DMS53 (cell line): ENCODE results near the gene RPS8.
"Not testable (repeated sequence)": the region's sequence is repeated elsewhere in the genome, so short reads cannot be mapped to it uniquely, and the experiment has no call there.

ENCODE experiments used
- DNase-seq: peaks from one replicate; lab custom pipeline; 2025; lab: John Stamatoyannopoulos, UW

Gene RPS8

DNA sequence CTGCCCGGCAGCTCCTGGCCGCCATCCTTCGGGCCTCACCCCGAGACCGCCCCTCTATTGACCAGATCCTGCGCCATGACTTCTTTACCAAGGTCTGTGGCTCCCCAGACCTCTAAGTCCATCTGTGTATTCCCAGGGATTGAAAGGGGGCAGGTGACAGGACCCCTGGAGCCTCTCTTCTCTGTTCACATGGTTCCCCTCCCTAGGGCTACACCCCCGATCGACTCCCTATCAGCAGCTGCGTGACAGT is 27.6 kb downstream of the RPS8 start:
- no peak for DNase-seq

- DNase-seq: no peak
Observed at GRCh38 chr1:44803312-44804095, 28.2 kb downstream of the RPS8 start.

- no peak for DNase-seq
Observed at GRCh38 chr1:44805311-44806024, 30.1 kb downstream of the RPS8 start.

- DNase-seq: no peak
Observed at GRCh38 chr1:44806025-44806703, 30.8 kb downstream of the RPS8 start.

GRCh38 chr1:44806704-44807363 is 31.5 kb downstream of the RPS8 start, which contains the start of gene DYNLT4:
Gene DYNLT4 (minus strand): TSS chr1:44807351. CDS start chr1:44806668, 683 bp downstream.
- DNase-seq: peak; percentile 69

DNA sequence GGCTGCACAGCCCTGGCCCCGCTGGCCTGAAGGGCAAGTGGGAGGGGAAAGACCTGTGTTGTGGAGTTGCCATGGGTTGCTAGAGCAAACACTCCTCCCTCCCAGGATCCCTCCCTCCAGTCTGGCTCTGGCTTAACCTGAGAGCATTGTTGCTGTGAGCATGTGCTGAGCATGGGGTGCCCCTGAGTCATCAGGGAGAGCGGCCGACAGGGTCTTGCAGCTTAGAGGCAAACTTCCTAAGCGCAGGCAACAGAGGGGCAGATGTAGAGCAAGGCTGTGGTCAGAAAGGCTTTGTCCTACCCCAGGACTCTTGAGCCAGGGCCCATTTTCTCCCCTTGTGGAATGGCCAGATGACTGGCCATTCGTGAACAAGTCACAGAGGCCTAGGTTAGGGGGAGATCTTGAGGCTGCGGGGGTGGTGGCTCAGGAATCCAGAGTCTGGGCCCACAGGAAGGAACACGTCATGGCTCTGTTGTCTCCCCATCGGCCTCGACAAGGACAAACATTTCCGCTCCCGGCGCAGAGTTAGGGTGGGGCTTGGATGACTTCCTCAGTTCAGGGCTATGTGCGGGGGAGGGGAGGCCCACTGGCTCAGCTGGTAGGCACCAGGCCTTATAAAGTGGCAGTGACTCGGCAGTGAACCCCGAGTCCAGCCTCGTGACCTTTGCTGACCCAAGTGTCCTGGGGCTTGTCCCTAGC is 32.2 kb downstream of the RPS8 start:
- DNase-seq: peak; percentile 99

- DNase-seq: peak; percentile 52
Observed at GRCh38 chr1:44808063-44808937, 33.0 kb downstream of the RPS8 start, which contains the start of gene BTBD19. Gene BTBD19 (plus strand): TSS chr1:44808523. CDS start chr1:44808821, 298 bp downstream.

GRCh38 chr1:44808938-44809917 is 33.9 kb downstream of the RPS8 start:
- no peak for DNase-seq

DNA sequence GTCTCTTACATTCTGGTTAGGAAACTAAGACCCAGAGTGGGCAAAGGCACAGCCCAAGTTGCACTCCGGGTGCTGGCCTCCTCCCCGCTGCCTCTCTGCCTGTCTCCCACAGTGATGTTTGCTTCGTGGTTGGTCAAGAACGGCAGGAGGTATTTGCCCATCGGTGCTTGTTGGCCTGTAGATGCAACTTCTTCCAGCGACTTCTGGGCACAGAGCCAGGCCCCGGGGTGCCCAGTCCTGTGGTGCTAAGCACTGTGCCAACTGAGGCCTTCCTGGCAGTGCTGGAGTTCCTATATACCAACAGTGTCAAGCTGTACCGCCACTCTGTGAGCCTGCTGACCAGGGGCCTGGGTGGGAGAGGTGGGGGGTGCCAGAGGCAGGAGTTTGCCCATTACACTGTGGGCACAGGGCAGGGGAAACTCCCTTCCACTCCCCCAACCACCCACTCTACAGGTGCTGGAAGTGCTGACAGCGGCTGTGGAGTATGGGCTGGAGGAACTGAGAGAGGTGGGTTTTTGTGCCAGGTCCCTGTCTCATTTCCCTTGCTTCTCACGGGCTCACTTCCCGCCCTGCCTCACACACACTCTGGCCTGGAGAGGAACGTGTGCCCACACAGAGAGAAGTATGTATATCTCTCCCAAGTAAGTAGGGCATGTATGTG is 34.9 kb downstream of the RPS8 start:
- no peak for DNase-seq

DNA sequence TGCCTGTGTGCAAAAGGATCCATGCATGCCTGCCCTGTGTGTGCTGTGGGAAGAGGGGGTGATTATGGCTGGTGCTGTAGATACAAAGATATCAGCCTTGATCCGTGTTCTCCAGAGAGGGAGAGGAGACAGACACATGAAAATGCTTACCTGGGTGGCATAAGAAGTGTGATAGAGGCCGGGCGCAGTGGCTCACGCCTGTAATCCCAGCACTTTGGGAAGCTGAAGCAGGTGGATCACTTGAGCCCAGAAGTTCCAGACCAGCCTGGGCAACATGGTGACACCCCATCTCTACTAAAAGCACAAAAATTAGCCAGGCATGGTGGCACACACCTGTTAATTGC is 35.4 kb downstream of the RPS8 start:
- not testable (repeated sequence) for DNase-seq

DNA sequence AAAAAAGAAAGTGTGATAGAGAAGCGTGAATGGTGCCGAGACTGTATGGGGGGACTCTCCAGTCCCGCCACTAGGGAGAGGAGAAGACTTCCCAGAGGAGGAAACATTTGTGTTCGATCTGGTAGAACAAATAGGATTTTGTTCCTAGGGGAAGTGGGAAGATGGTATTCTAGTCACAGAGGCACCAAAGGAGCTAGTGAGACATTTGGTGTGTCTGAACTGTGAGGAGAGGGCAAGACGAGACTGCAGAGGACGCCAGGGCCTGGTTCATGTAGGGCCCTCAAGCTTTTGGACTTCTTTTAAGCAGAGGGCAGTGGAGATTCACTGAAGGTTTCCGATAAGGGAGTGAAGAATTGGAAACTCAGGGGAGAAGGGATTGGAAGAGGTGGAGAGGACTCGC is 35.9 kb downstream of the RPS8 start:
- no peak for DNase-seq

- peak; percentile 78 for DNase-seq
Observed at GRCh38 chr1:44812822-44813543, 37.6 kb downstream of the RPS8 start.

DNA sequence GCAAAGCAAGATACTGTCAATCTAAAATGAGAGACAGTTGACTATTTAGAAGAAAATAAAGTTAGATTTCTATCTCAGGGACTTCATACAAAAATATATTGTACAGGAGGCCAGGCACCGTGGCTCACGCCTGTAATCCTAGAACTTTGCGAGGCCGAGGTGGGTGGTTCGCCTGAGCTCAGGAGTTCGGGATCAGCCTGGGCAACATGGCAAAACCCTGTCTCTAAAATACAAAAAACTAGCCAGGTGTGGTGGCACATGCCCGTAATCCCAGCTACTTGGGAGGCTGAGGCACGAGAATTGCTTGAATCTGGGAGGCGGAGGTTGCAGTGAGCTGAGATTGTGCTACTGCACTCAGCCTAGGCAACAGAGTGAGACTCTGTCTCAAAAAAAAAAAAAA is 40.6 kb downstream of the RPS8 start:
- DNase-seq: not testable (repeated sequence)

- no peak for DNase-seq
Observed at GRCh38 chr1:44817307-44817706, 42.0 kb downstream of the RPS8 start.

DNA sequence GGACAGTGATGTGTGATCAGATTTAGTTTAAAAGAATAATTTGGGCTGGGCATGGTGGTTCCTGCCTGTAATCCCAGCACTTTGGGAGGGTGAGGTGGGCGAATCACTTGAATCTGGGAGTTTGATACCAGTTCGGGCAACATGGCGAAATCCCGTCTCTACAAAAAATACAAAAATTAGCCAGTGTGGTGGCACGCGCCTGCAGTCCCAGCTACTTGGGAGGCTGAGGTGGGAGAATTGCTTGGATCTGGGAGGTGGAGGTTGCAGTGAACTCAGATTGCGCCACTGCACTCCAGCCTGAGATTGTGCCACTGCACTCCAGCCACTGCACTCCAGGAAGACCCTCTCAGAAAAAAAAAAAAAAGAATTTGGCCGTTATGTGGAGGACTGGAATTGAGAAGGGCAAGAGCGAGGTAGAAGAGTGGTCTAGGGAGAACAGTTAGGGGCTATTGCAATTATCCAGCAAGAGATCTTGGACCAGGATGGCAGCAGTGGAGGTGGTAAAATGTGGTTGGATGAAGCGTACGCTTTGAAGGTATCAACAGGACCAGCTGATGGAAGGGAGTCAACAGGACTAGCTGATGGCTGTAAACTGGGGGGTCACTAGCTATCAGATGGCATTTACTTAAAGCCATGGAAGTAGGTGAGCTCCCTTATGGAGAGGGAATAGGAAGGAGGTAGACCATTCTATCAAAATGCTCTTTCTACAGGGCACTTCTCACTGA is 42.6 kb downstream of the RPS8 start:
- DNase-seq: no peak

DNA sequence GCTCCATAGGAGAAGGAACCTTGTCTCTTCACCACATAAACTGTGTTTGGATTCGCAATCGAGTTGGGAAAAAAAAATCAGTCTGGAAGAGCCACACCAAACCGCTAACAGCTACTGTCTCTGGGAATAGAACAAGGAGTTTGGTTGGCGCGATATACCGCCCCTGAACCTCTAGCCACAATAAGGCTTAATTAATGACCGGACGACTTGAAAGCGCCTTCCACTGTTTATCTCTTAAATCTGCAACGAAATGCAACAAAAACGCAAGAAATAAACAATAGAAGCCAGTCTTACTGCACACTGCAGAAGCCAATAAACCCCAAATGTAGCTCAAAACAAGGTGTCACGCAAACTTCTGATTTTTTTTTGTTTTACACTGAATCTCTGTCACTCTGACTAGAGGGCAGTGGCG is 43.9 kb downstream of the RPS8 start:
- DNase-seq: peak; percentile 77

DNA sequence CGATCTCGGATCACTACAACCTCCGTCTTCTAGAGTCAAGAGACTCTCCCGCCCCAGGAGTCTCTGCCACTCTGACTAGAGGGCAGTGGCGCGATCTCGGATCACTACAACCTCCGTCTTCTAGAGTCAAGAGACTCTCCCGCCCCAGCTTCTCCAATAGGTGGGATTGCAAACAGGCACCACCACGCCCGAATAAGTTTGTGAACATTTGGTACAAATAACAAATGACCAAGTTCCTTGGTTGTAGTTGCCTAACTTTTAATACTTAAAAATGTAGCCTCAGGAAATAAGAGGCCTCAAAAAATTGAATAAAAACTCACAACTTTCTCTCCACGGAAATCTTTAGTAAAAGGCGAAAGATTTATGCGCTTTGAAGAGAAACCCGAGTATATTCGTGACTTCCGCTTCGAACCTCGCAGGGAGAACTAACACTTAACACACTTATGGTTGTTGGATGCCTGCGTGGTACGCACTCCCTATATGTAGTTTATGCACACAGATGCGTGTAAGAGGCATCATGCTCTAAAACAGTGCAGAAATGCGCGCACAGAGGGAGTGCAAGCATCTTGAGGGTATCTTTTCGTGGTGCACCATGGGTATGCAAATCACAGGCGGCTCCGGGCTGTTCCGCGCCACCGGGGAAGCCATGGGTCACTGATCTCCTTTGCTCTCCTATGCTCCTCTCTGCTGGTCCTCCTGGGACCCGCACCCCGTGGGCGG is 44.4 kb downstream of the RPS8 start:
- DNase-seq: peak; percentile 94
